Spleen (tissue), 11 donors: ENCODE measurements around the gene UBASH3B. TPM values are rescaled to one million over a fixed set of nuclear protein-coding genes. Genes with fewer than 3 reads are reported as not detected.

Source experiments
- DNase-seq: peaks from one replicate; pipeline ENCODE4 v3.0.0-alpha.2; 2020
- H3K27ac ChIP-seq, 8 donors: fragments of 200-600 bp; sonication (generic) in 7 of 8; 1 replicate in 4 of 8; 2 replicates in 4 of 8; pipeline versions ENCODE4 v1.5.0 to v1.8.0; 2016 to 2021; ENCODE audit warnings: inconsistent platforms in 4 of 8, mild to moderate bottlenecking in 4 of 8, moderate library complexity in 1 of 8
- H3K27me3 ChIP-seq, 7 donors: fragments of 200-600 bp; sonication (generic) in 6 of 7; replicated peaks in 1 of 7; 1 replicate in 4 of 7; 2 replicates in 3 of 7; pipeline versions ENCODE4 v1.5.0 to v1.8.0; 2016 to 2021; ENCODE audit warnings: inconsistent platforms in 3 of 7, mild to moderate bottlenecking in 1 of 7
- H3K36me3 ChIP-seq, 6 donors: fragments of 200-600 bp; sonication (generic) in 5 of 6; 1 replicate in 4 of 6; 2 replicates in 2 of 6; pipeline versions ENCODE4 v1.5.0 to v1.8.0; 2016 to 2021; ENCODE audit warnings: inconsistent platforms in 2 of 6
- H3K4me1 ChIP-seq, 6 donors: fragments of 200-600 bp; sonication (generic) in 5 of 6; 1 replicate in 3 of 6; 2 replicates in 3 of 6; pipeline versions ENCODE4 v1.5.0 to v1.8.0; 2016 to 2021; ENCODE audit warnings: inconsistent platforms in 3 of 6
- H3K4me3 ChIP-seq, 8 donors: fragments of 200-600 bp; sonication (generic) in 7 of 8; 1 replicate in 4 of 8; 2 replicates in 4 of 8; pipeline versions ENCODE4 v1.5.0 to v1.8.0; 2016 to 2021; ENCODE audit warnings: inconsistent platforms in 4 of 8, mild to moderate bottlenecking in 4 of 8, moderate library complexity in 2 of 8
- H3K9me3 ChIP-seq, 8 donors: fragments of 200-600 bp; sonication (generic) in 7 of 8; 1 replicate in 4 of 8; 2 replicates in 4 of 8; pipeline versions ENCODE4 v1.5.0 to v1.8.0; 2016 to 2021; ENCODE audit warnings: inconsistent platforms in 4 of 8
- CTCF ChIP-seq, 11 experiments: fragments of 200-600 bp in 7 of 11; fragments of 450-650 bp in 4 of 11; sonication (generic) in 4 of 11; IDR thresholded peaks in 8 of 11; conservative IDR thresholded peaks in 3 of 11; 1 replicate in 7 of 11; 2 replicates in 4 of 11; pipeline versions ENCODE4 v1.4.0 to v1.8.0; 2016 to 2021; ENCODE audit warnings: antibody characterized with exemption in 11 of 11, inconsistent platforms in 4 of 11, mild to moderate bottlenecking in 1 of 11
- POLR2A ChIP-seq, 3 donors: fragments of 450-650 bp; IDR thresholded peaks; one replicate each; pipeline ENCODE4 v1.5.1; 2017; ENCODE audit warnings: antibody characterized with exemption in 3 of 3, mild to moderate bottlenecking in 1 of 3
- POLR2AphosphoS5 ChIP-seq, 3 donors: sonication (generic); formaldehyde crosslinking; IDR thresholded peaks; one replicate each; pipeline ENCODE4 v1.5.1; 2017; ENCODE audit warnings: antibody characterized with exemption in 3 of 3
- WGBS, 5 donors: extraction: QIAGEN DNeasy Blood & Tissue Kit in 3 of 5; methylation state at CpG; one replicate each; pipeline versions ENCODE4 v1.1.5 to v1.1.7; 2013 to 2018; 5-methylcytosine and 5-hydroxymethylcytosine counted together
- intact Hi-C: fragments of 100-400 bp; cut with DNase I; formaldehyde crosslinking; loops from one replicate; pipeline ENCODE4 v1.15.0; 2023; ENCODE audit warnings: low total_unique reads
- polyA plus RNA-seq, 3 donors: library from polyadenylated mRNA; stranded (reverse); fragments of 200-250 nt; gene quantifications; one replicate each; pipeline ENCODE4 v1.2.1, GENCODE V29; 2013
- total RNA-seq, 7 donors: library from RNA; depleted of rRNA in 3 of 7; stranded (reverse); fragments of >200 nt in 3 of 7; fragmentation: NEBNext Ultra II Directional in 4 of 7; extraction: Animal tissue kit (Norgen Biotek cat#: 25700) in 4 of 7; gene quantifications; one replicate each; pipeline versions ENCODE4 v1.1.0 to v1.2.1, GENCODE V29; 2016 to 2021
- donor health status: healthy with polysubstance abuse.
- donor health status: DM: no; HTN: no; CAD: no; lungs with moderate emphysema.
- donor health status: DM: no; HTN: no; CAD: no.
- donor health status: Bipolar disorder and iron deficiency.
- donor health status: healthy.
- donor health status: DM: no; HTN: no; CAD: no.
- donor health status: DM: yes; HTN: yes; CAD: no.

Gene UBASH3B
- total and polyA plus RNA-seq, 10 donors: 4.4 to 190 (median 77.9) TPM

- Histone ChIP-seq H3K9me3 (no peaks in the 10 kb centered on the region), H3K36me3 (no peaks in the 10 kb centered on the region), H3K4me1 (peaks cover 0 to 31% (median 11%) of the 10 kb centered on the region in 6 donors), H3K27me3 (peaks cover 0 to 4% (median 0%) of the 10 kb centered on the region in 7 donors), H3K27ac (no peak overlapping the region), H3K4me3 (no peak overlapping the region)
- no peak for DNase-seq
- intact Hi-C loops: no loop called here
- TF ChIP-seq POLR2A (IDR thresholded peaks at IDR 0.05): no peak
- no peak for TF ChIP-seq POLR2AphosphoS5 (IDR thresholded peaks at IDR 0.05)
- TF ChIP-seq CTCF (IDR thresholded peaks at IDR 0.05 in 8 of 11, conservative IDR thresholded peaks at IDR 0.05 in 3 of 11): no peak
Observed at GRCh38 chr11:122647736-122648275, 7.7 kb upstream of the UBASH3B start.

GRCh38 chr11:122649116-122649515 lies 6.4 kb upstream of the UBASH3B start:
- intact Hi-C loops: no loop called here
- H3K27me3 ChIP-seq: peaks cover 0 to 5% (median 0%) of the 10 kb centered on the region in 7 donors
- TF ChIP-seq CTCF (IDR thresholded peaks at IDR 0.05 in 8 of 11, conservative IDR thresholded peaks at IDR 0.05 in 3 of 11) (no peak), POLR2A (IDR thresholded peaks at IDR 0.05) (no peak), POLR2AphosphoS5 (IDR thresholded peaks at IDR 0.05) (no peak)
- no peak for DNase-seq
- peaks cover 0 to 42% (median 14%) of the 10 kb centered on the region in 6 donors for H3K4me1 ChIP-seq
- H3K27ac ChIP-seq: no peak overlapping the region
- no peaks in the 10 kb centered on the region for H3K36me3 ChIP-seq
- H3K9me3 ChIP-seq: no peaks in the 10 kb centered on the region
- H3K4me3 ChIP-seq: no peak overlapping the region
- WGBS, 5 donors: 52 to 83% (median 63%) methylated on average over 3 of the region's 3 CpGs

GRCh38 chr11:122650619-122651018 lies 4.9 kb upstream of the UBASH3B start:
- Histone ChIP-seq H3K27me3 (peaks cover 0 to 8% (median 0%) of the 10 kb centered on the region in 7 donors), H3K27ac (no peak overlapping the region), H3K4me3 (no peak overlapping the region), H3K9me3 (no peaks in the 10 kb centered on the region), H3K4me1 (peaks cover 8 to 57% (median 27%) of the 10 kb centered on the region in 6 donors), H3K36me3 (no peaks in the 10 kb centered on the region)
- intact Hi-C loops: no loop called here
- 58 to 81% (median 71%) methylated on average over 1 of the region's 1 CpG for WGBS, 5 donors
- TF ChIP-seq CTCF (IDR thresholded peaks at IDR 0.05 in 8 of 11, conservative IDR thresholded peaks at IDR 0.05 in 3 of 11) (no peak), POLR2A (IDR thresholded peaks at IDR 0.05) (no peak), POLR2AphosphoS5 (IDR thresholded peaks at IDR 0.05) (no peak)
- DNase-seq: no peak

GRCh38 chr11:122652495-122652894 lies 3.0 kb upstream of the UBASH3B start:
- TF ChIP-seq CTCF (IDR thresholded peaks at IDR 0.05 in 8 of 11, conservative IDR thresholded peaks at IDR 0.05 in 3 of 11) (no peak), POLR2A (IDR thresholded peaks at IDR 0.05) (no peak), POLR2AphosphoS5 (IDR thresholded peaks at IDR 0.05) (no peak)
- intact Hi-C loops: no loop called here
- H3K36me3 ChIP-seq: no peaks in the 10 kb centered on the region
- 66 to 96% (median 81%) methylated on average over 2 of the region's 2 CpGs for WGBS, 5 donors
- H3K4me3 ChIP-seq: no peak overlapping the region
- peaks cover 0 to 13% (median 0%) of the 10 kb centered on the region in 7 donors for H3K27me3 ChIP-seq
- H3K9me3 ChIP-seq: no peaks in the 10 kb centered on the region
- peaks cover 10 to 60% (median 31%) of the 10 kb centered on the region in 6 donors for H3K4me1 ChIP-seq
- no peak for DNase-seq
- no peak overlapping the region for H3K27ac ChIP-seq
